ENCODE measurements around the gene ADAMTS6.

The ADAMTS6 gene

GRCh38 chr5:65264420-65264819 is 217.3 kb downstream of the ADAMTS6 start:
- no peak for TF ChIP-seq CTCF (IDR thresholded peaks at IDR 0.05; ENCODE audit: extremely low read depth, missing control alignments)
- DNase-seq (ENCODE audit: low spot score) = no peak

GRCh38 chr5:65263321-65263720 is 218.4 kb downstream of the ADAMTS6 start:
- TF ChIP-seq CTCF (IDR thresholded peaks at IDR 0.05; ENCODE audit: extremely low read depth, missing control alignments) = no peak
- DNase-seq (ENCODE audit: low spot score) = no peak

GRCh38 chr5:65262649-65263059 is 219.1 kb downstream of the ADAMTS6 start:
- no peak for TF ChIP-seq CTCF (IDR thresholded peaks at IDR 0.05; ENCODE audit: extremely low read depth, missing control alignments)
- DNase-seq (ENCODE audit: low spot score) = no peak

- DNase-seq (ENCODE audit: low spot score) = no peak
- TF ChIP-seq CTCF (IDR thresholded peaks at IDR 0.05; ENCODE audit: extremely low read depth, missing control alignments) = no peak
Measured at GRCh38 chr5:65262096-65262495, 219.6 kb downstream of the ADAMTS6 start.

- no peak for DNase-seq (ENCODE audit: low spot score)
Measured at GRCh38 chr5:65261499-65261898, 220.2 kb downstream of the ADAMTS6 start.

GRCh38 chr5:65255294-65255693 is 226.4 kb downstream of the ADAMTS6 start:
- no peak for TF ChIP-seq CTCF (IDR thresholded peaks at IDR 0.05; ENCODE audit: extremely low read depth, missing control alignments)
- no peak for DNase-seq (ENCODE audit: low spot score)

More at GRCh38 chr5:65261499-65261898, 220.2 kb downstream of the ADAMTS6 start:
- TF ChIP-seq CTCF (IDR thresholded peaks at IDR 0.05; ENCODE audit: extremely low read depth, missing control alignments) = no peak

GRCh38 chr5:65252977-65253376 is 228.7 kb downstream of the ADAMTS6 start:
- DNase-seq (ENCODE audit: low spot score) = no peak
- TF ChIP-seq CTCF (IDR thresholded peaks at IDR 0.05; ENCODE audit: extremely low read depth, missing control alignments) = no peak
